HCT116 (cell line): ENCODE measurements around the gene PPP3CB. TPM values are rescaled to one million over a fixed set of nuclear protein-coding genes. Genes with fewer than 3 reads are reported as not detected.

Experiments used
- ATAC-seq: fragments of 200-7000 bp; cut with Tn5 transposase; 2 replicates; pipeline ENCODE4 v1.9.1; 2020; ENCODE audit warnings: mild to moderate bottlenecking, moderate library complexity
- BruUV-seq: library from RNA; stranded (reverse); fragments of 400-500 nt; replicated peaks from 2 replicates; lab custom pipeline; 2021; lab: Mats Ljungman, UMichigan
- CTCF ChIA-PET: fragments of 300-600 bp; sonication (Branson Sonifier 250); formaldehyde crosslinking; loops from one replicate; lab custom pipeline; 2021; ENCODE audit warnings: antibody characterized with exemption; lab: Charles Lee
- POLR2A ChIA-PET: fragments of 300-600, 350-600 bp; sonication (Branson Sonifier 250); formaldehyde crosslinking; loops from one replicate; lab custom pipeline; 2021; ENCODE audit warnings: antibody characterized with exemption; lab: Charles Lee
- RAD21 ChIA-PET, 2 experiments: fragments of 300-600 bp; sonication (Branson Sonifier 250); formaldehyde crosslinking; loops; one replicate each; lab custom pipeline; 2023; ENCODE audit warnings: low total read pairs in 2 of 2; ENCODE audit not compliant: uncharacterized antibody in 2 of 2, unreplicated experiment in 2 of 2, low non-redundant PET in 1 of 2; lab: Charles Lee
- DNase-seq: peaks from one replicate; pipeline ENCODE4 v3.0.0-alpha.2; 2010; ENCODE audit warnings: low read depth, low spot score
- H2AFZ ChIP-seq: fragments of 200-600 bp; shearing (Covaris generic), sonication (generic); 2 replicates; pipeline ENCODE4 v1.6.1; 2017; ENCODE audit warnings: low read depth, mixed run types, mixed read lengths, antibody characterized with exemption, low read length; ENCODE audit not compliant: poor library complexity, severe bottlenecking
- H3K27ac ChIP-seq: 2 replicates; pipeline ENCODE4 v1.5.1; 2012; ENCODE audit warnings: low read depth, low read length
- H3K27me3 ChIP-seq: fragments of 200-600 bp; sonication (generic); 2 replicates; pipeline ENCODE4 v1.6.1; 2016; ENCODE audit warnings: mixed run types, low read length, mixed read lengths; ENCODE audit not compliant: insufficient read depth
- H3K36me3 ChIP-seq, 2 experiments: fragments of 200-500 bp in 1 of 2; fragments of 200-600 bp in 1 of 2; sonication (Bioruptor generic) in 1 of 2; sonication (generic) in 1 of 2; 2 replicates each; pipeline versions ENCODE4 v1.5.1 to v1.6.1; 2014 to 2016; ENCODE audit warnings: low read length in 2 of 2, inconsistent platforms in 1 of 2, mixed read lengths in 1 of 2, mixed run types in 1 of 2; ENCODE audit not compliant: insufficient read depth in 2 of 2, control insufficient read depth in 1 of 2
- H3K4me1 ChIP-seq, 2 experiments: fragments of 200-600 bp in 1 of 2; sonication (generic) in 1 of 2; 2 replicates each; pipeline versions ENCODE4 v1.5.1 to v1.6.1; 2012 to 2017; ENCODE audit warnings: low read length in 2 of 2, inconsistent platforms in 1 of 2, mild to moderate bottlenecking in 1 of 2, mixed read lengths in 1 of 2, mixed run types in 1 of 2, moderate library complexity in 1 of 2; ENCODE audit not compliant: insufficient read depth in 2 of 2, control insufficient read depth in 1 of 2
- H3K4me2 ChIP-seq: fragments of 200-600 bp; sonication (generic); 2 replicates; pipeline ENCODE4 v1.6.1; 2017; ENCODE audit warnings: mixed run types, low read length, mixed read lengths
- H3K4me3 ChIP-seq, 2 experiments: fragments of 200-600 bp in 1 of 2; sonication (generic) in 1 of 2; replicated peaks in 1 of 2; 2 replicates each; pipeline ENCODE4 v1.5.1; 2011 to 2016; ENCODE audit warnings: low read length in 2 of 2, control low read depth in 1 of 2, low read depth in 1 of 2, mild to moderate bottlenecking in 1 of 2, mixed read lengths in 1 of 2, mixed run types in 1 of 2
- H3K79me2 ChIP-seq: fragments of 200-600 bp; sonication (generic); 2 replicates; pipeline ENCODE4 v1.6.1; 2017; ENCODE audit warnings: mild to moderate bottlenecking, mixed run types, low read length, moderate library complexity, mixed read lengths; ENCODE audit not compliant: insufficient read depth
- H3K9ac ChIP-seq: fragments of 200-600 bp; sonication (generic); 2 replicates; pipeline ENCODE4 v1.6.1; 2016; ENCODE audit warnings: low read length, mixed read lengths
- H3K9me2 ChIP-seq: fragments of 200-600 bp; sonication (generic), shearing (Covaris generic); 2 replicates; pipeline ENCODE4 v1.6.1; 2017; ENCODE audit warnings: mixed run types, mild to moderate bottlenecking, moderate library complexity; ENCODE audit not compliant: insufficient read depth
- H3K9me3 ChIP-seq, 2 experiments: fragments of 200-500 bp in 1 of 2; fragments of 200-600 bp in 1 of 2; sonication (Bioruptor generic) in 1 of 2; sonication (generic) in 1 of 2; 2 replicates each; pipeline ENCODE4 v1.6.1; 2014 to 2017; ENCODE audit warnings: low read length in 2 of 2, mixed read lengths in 2 of 2, inconsistent platforms in 1 of 2, low read depth in 1 of 2, mild to moderate bottlenecking in 1 of 2, mixed run types in 1 of 2, moderate library complexity in 1 of 2; ENCODE audit not compliant: control insufficient read depth in 1 of 2, insufficient read depth in 1 of 2
- H4K20me1 ChIP-seq: fragments of 200-600 bp; sonication (generic), shearing (Covaris generic); 2 replicates; pipeline ENCODE4 v1.6.1; 2017; ENCODE audit warnings: mixed run types, mild to moderate bottlenecking, moderate library complexity; ENCODE audit not compliant: insufficient read depth
- CEBPB ChIP-seq: IDR thresholded peaks from 2 replicates; pipeline ENCODE4 v1.6.1; 2012; ENCODE audit warnings: low read depth
- CTCF ChIP-seq, 3 experiments: fragments of 200-600 bp in 1 of 3; sonication (generic) in 1 of 3; IDR thresholded peaks in 2 of 3; conservative IDR thresholded peaks in 1 of 3; 2 replicates each; pipeline ENCODE4 v1.5.1; 2012 to 2017; ENCODE audit warnings: low read depth in 2 of 3, low read length in 2 of 3, antibody characterized with exemption in 1 of 3, borderline replicate concordance in 1 of 3, control low read depth in 1 of 3, mild to moderate bottlenecking in 1 of 3, mixed read lengths in 1 of 3, mixed run types in 1 of 3, moderate library complexity in 1 of 3; ENCODE audit not compliant: insufficient read depth in 1 of 3
- EGR1 ChIP-seq: IDR thresholded peaks from 2 replicates; pipeline ENCODE4 v1.6.1; 2012; ENCODE audit warnings: low read depth
- POLR2A ChIP-seq: IDR thresholded peaks from 2 replicates; pipeline ENCODE4 v1.7.0; 2011; ENCODE audit warnings: borderline replicate concordance; ENCODE audit not compliant: insufficient read depth, insufficient read length; ENCODE audit errors: extremely low read depth
- POLR2AphosphoS5 ChIP-seq: IDR thresholded peaks from 2 replicates; pipeline ENCODE4 v1.6.1; 2011; ENCODE audit warnings: mild to moderate bottlenecking, low read depth, low read length, moderate library complexity
- RAD21 ChIP-seq: IDR thresholded peaks from 2 replicates; pipeline ENCODE4 v1.6.1; 2012; ENCODE audit warnings: low read depth, mild to moderate bottlenecking
- SP1 ChIP-seq: IDR thresholded peaks from 2 replicates; pipeline ENCODE4 v1.6.1; 2012; ENCODE audit warnings: low read depth
- SRF ChIP-seq: IDR thresholded peaks from 2 replicates; pipeline ENCODE4 v1.6.1; 2012; ENCODE audit warnings: low read depth
- ZFX ChIP-seq: fragments of 450-650 bp; IDR thresholded peaks from 2 replicates; pipeline ENCODE4 v1.6.1; 2017
- intact Hi-C: fragments of 100-400 bp; cut with micrococcal nuclease; formaldehyde crosslinking; loops from 2 replicates; pipeline ENCODE4 v1.10.0; 2022
- total RNA-seq: library from RNA; stranded (reverse); gene quantifications from one replicate; pipeline ENCODE4 v1.2.1, GENCODE V29; 2021; ENCODE audit not compliant: unreplicated experiment
- TF ChIP-seq, protein P1 (sequence below): IDR thresholded peaks from 2 replicates; pipeline ENCODE4 v1.6.1; 2012
- TF ChIP-seq, protein P2 (sequence below): IDR thresholded peaks from 2 replicates; pipeline ENCODE4 v1.6.1; 2012
- TF ChIP-seq, protein P3 (sequence below): IDR thresholded peaks from 2 replicates; pipeline ENCODE4 v1.6.1; 2012; ENCODE audit warnings: low read depth

The PPP3CB gene
- total RNA-seq, 1 experiment from 2014 or later, result 32.0 TPM

DNA sequence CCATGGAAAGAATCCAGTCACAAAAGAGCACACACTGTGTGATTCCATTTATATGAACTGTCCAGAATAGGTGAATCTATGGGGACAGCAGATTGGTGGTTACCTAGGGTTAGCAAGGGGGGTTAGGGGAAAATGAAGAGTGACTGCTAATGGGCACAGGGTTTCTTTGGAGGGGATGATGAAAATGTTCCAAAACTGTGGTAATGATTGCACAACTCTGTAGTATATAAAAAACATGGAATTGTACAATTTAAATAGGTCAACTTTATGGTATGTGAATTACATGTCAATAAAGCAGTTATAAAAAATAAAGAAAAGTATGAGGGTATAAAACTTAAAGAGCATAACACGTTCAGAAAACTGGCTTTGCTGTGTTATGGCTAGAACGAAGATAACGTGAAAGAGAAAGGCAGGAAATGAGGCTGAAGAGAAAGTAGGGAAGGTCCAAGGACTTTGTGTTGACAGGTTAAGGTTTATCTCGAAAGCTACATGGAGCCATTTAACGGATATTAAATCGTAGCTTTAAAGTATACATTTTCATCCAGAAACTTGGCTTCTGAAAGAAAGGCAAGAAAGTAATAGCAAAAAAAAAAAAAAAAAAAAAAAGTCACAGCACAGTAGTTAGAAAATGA lies 36.0 kb downstream of the PPP3CB start:
- Histone ChIP-seq H3K27me3 (no peaks in the 10 kb centered on the region), H3K9me3 (no peaks in the 10 kb centered on the region), H3K36me3 (peaks cover 0 to 4% of the 10 kb centered on the region in 2 experiments; a peak in 1 of 4 replicates), H3K27ac (no peak overlapping the region), H3K79me2 (no peaks in the 10 kb centered on the region), H3K9ac (no peak overlapping the region), H3K4me1 (no peaks in the 10 kb centered on the region), H2AFZ (no peak overlapping the region), H3K4me2 (no peak overlapping the region), H3K4me3 (no peak overlapping the region), H4K20me1 (no peaks in the 10 kb centered on the region), H3K9me2 (no peaks in the 10 kb centered on the region)
- no peak for ATAC-seq
- CTCF ChIA-PET, result no interaction called here
- no peak for TF ChIP-seq CEBPB
- TF ChIP-seq, protein P1, sequence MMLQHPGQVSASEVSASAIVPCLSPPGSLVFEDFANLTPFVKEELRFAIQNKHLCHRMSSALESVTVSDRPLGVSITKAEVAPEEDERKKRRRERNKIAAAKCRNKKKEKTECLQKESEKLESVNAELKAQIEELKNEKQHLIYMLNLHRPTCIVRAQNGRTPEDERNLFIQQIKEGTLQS, result no peak
- no peak for TF ChIP-seq POLR2AphosphoS5
- POLR2A ChIA-PET, result no interaction called here
- DNase-seq, result no peak
- no TSS peak for BruUV-seq
- intact Hi-C loops, result no loop called here
- RAD21 ChIA-PET, result no interaction called here

DNA sequence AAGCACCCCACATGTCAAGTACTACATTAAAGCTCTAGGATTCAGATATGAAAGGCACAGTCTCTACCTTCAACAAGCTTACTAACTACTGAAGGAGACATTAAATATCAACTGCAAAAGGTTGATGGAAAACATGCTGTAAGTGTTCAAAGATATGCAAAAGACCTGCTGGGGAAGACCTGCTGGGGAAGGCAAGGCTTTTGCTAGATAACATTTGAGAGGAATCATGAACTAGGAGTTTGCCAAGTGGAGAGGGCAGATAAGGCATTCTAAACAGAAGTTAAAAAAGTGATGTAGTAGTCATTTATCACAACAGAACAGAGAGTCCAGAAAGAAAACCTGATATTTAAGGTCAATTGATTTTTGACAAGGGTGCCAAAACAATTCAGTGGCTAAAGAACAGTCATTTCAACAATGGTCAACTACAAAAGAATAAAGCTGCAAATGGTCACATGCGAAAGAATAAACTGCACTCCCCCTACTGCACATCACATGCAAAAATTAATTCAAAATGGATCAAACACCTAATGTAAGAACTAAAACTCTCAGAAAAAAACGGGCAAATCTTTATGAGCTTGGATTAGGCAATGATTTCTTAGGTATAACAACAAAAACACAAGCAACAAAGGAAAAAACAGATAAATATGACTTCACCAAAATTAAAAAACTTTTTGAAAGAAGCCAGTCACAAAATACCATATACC lies 39.5 kb downstream of the PPP3CB start:
- DNase-seq, result no peak
- ChIA-PET POLR2A (no interaction called here), RAD21 (no interaction called here), CTCF (no interaction called here)
- H3K27ac ChIP-seq, result no peak overlapping the region
- H3K4me2 ChIP-seq, result no peak overlapping the region
- BruUV-seq, result no TSS peak
- H3K9ac ChIP-seq, result no peak overlapping the region
- H3K79me2 ChIP-seq, result no peaks in the 10 kb centered on the region
- peaks cover 0 to 4% of the 10 kb centered on the region in 2 experiments; a peak in 2 of 4 replicates for H3K36me3 ChIP-seq
- ATAC-seq, result no peak
- no peaks in the 10 kb centered on the region for H3K9me2 ChIP-seq
- H4K20me1 ChIP-seq, result no peaks in the 10 kb centered on the region
- H3K4me3 ChIP-seq, result no peak overlapping the region
- H3K27me3 ChIP-seq, result no peaks in the 10 kb centered on the region
- intact Hi-C loops, result no loop called here
- no peaks in the 10 kb centered on the region for H3K4me1 ChIP-seq
- no peaks in the 10 kb centered on the region for H3K9me3 ChIP-seq
- H2AFZ ChIP-seq, result no peak overlapping the region
- TF ChIP-seq ZFX, result no peak
- no peak for TF ChIP-seq SP1
- no peak for TF ChIP-seq SRF
- TF ChIP-seq CTCF (IDR thresholded peaks at IDR 0.05 in 2 of 3, conservative IDR thresholded peaks at IDR 0.05 in 1 of 3; ENCODE audit: borderline replicate concordance in 1 of 3, insufficient read depth in 1 of 3, low read depth in 2 of 3, low read length in 2 of 3), result no peak
- TF ChIP-seq POLR2A, result no peak
- TF ChIP-seq, protein P2, sequence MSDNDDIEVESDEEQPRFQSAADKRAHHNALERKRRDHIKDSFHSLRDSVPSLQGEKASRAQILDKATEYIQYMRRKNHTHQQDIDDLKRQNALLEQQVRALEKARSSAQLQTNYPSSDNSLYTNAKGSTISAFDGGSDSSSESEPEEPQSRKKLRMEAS, result no peak
- TF ChIP-seq EGR1, result no peak
- TF ChIP-seq RAD21, result no peak
- TF ChIP-seq, protein P3, sequence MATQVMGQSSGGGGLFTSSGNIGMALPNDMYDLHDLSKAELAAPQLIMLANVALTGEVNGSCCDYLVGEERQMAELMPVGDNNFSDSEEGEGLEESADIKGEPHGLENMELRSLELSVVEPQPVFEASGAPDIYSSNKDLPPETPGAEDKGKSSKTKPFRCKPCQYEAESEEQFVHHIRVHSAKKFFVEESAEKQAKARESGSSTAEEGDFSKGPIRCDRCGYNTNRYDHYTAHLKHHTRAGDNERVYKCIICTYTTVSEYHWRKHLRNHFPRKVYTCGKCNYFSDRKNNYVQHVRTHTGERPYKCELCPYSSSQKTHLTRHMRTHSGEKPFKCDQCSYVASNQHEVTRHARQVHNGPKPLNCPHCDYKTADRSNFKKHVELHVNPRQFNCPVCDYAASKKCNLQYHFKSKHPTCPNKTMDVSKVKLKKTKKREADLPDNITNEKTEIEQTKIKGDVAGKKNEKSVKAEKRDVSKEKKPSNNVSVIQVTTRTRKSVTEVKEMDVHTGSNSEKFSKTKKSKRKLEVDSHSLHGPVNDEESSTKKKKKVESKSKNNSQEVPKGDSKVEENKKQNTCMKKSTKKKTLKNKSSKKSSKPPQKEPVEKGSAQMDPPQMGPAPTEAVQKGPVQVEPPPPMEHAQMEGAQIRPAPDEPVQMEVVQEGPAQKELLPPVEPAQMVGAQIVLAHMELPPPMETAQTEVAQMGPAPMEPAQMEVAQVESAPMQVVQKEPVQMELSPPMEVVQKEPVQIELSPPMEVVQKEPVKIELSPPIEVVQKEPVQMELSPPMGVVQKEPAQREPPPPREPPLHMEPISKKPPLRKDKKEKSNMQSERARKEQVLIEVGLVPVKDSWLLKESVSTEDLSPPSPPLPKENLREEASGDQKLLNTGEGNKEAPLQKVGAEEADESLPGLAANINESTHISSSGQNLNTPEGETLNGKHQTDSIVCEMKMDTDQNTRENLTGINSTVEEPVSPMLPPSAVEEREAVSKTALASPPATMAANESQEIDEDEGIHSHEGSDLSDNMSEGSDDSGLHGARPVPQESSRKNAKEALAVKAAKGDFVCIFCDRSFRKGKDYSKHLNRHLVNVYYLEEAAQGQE, result no peak
